ENCODE measurements around the gene TBC1D17. TPM values are rescaled to one million over a fixed set of nuclear protein-coding genes. Genes with fewer than 3 reads are reported as not detected.

TBC1D17 gene
- total and polyA plus RNA-seq, 4 donors, result 11.3 to 27.9 (median 17.2) TPM

- Histone ChIP-seq H3K36me3 (ENCODE audit: control insufficient read depth in 4 of 4, insufficient read depth in 3 of 4, low read depth in 1 of 4, low read length in 3 of 4) (peaks cover 0 to 14% (median 5%) of the 10 kb centered on the region in 4 donors), H3K4me3 (ENCODE audit: low read depth in 1 of 3, low read length in 3 of 3) (peak within 1 kb of the TSS; percentile 85 to 89 (median 85)), H3K4me1 (ENCODE audit: control insufficient read depth in 4 of 4, insufficient read depth in 4 of 4, low read length in 3 of 4) (peaks cover 16 to 44% (median 33%) of the 10 kb centered on the region in 4 donors), H3K27me3 (ENCODE audit: control insufficient read depth in 4 of 4, insufficient read depth in 4 of 4, low read length in 3 of 4) (no peaks in the 10 kb centered on the region), H3K9me3 (ENCODE audit: control insufficient read depth in 4 of 4, low read length in 3 of 4) (no peaks in the 10 kb centered on the region), H3K9ac (ENCODE audit: low read depth in 1 of 2, low read length in 2 of 2) (peak within 1 kb of the TSS; percentile 59 to 65), H3K27ac (ENCODE audit: low read depth in 1 of 2, low read length in 2 of 2) (peak within 1 kb of the TSS; percentile 89 to 94)
- WGBS, result under 1% methylated on average over 65 of the region's 65 CpGs
- DNase-seq (ENCODE audit: low spot score), result peak; percentile 88
- peak; percentile 40 for TF ChIP-seq NR2F2 (IDR thresholded peaks at IDR 0.05)
- TF ChIP-seq ZBTB33 (IDR thresholded peaks at IDR 0.05), result no peak
- peak in 1 of 2 donors; percentile 16 for TF ChIP-seq EGR1 (IDR thresholded peaks at IDR 0.05; ENCODE audit: low read depth in 2 of 2)
- TF ChIP-seq JUND (IDR thresholded peaks at IDR 0.05), result no peak
- no peak for TF ChIP-seq HNF4A (conservative IDR thresholded peaks at IDR 0.05)
- TF ChIP-seq TAF1 (conservative IDR thresholded peaks at IDR 0.05), result no peak
- no peak for TF ChIP-seq FOXA2 (IDR thresholded peaks at IDR 0.05)
- no peak for TF ChIP-seq RAD21 (IDR thresholded peaks at IDR 0.05)
- TF ChIP-seq HNF4G (IDR thresholded peaks at IDR 0.05), result no peak
- peak; percentile 86 to 96 for TF ChIP-seq GABPA (IDR thresholded peaks at IDR 0.05 in 1 of 2, conservative IDR thresholded peaks at IDR 0.05 in 1 of 2)
- peak; percentile 40 for TF ChIP-seq REST (IDR thresholded peaks at IDR 0.05)
- peak; percentile 57 for TF ChIP-seq YY1 (IDR thresholded peaks at IDR 0.05)
- peak; percentile 74 for TF ChIP-seq SP1 (IDR thresholded peaks at IDR 0.05)
- no peak for TF ChIP-seq CTCF (IDR thresholded peaks at IDR 0.05; ENCODE audit: low read depth, low read length, missing input control)
- no peak for TF ChIP-seq FOXA1 (IDR thresholded peaks at IDR 0.05)
- no peak for TF ChIP-seq ATF3 (IDR thresholded peaks at IDR 0.05)
- peak; percentile 47 for TF ChIP-seq MAX (IDR thresholded peaks at IDR 0.05)
- peak; percentile 13 to 32 for TF ChIP-seq RXRA (IDR thresholded peaks at IDR 0.05)
Measured at GRCh38 chr19:49866933-49867782, 10.3 kb upstream of the TBC1D17 start, which contains the start of gene PNKP. PNKP (minus strand) TSS chr19:49867576; CDS start chr19:49867204, 372 bp downstream.
